Heart left ventricle (tissue), 16 donors: ENCODE data around the gene CIRBP. TPM values are rescaled to one million over a fixed set of nuclear protein-coding genes. Genes with fewer than 3 reads are reported as not detected.
A peak's percentile ranks its signal among the peaks of the same experiment; 100 is the strongest.

Source experiments
- ATAC-seq, 4 donors: fragments of 200-7000 bp; cut with Tn5 transposase; one replicate each; pipeline ENCODE4 v1.9.1; 2020 to 2022; ENCODE audit warnings: moderate library complexity in 4 of 4, mild to moderate bottlenecking in 3 of 4, moderate number of reproducible peaks in 1 of 4
- DNase-seq, 5 donors: peaks; one replicate each; pipeline ENCODE4 v3.0.0-alpha.2; 2020
- H3K27ac ChIP-seq, 12 donors: fragments of 200-600 bp; sonication (generic) in 4 of 12; one replicate each; pipeline versions ENCODE4 v1.5.0 to v1.8.0; 2016 to 2022; ENCODE audit warnings: mild to moderate bottlenecking in 2 of 12
- H3K27me3 ChIP-seq, 9 donors: fragments of 200-600 bp; sonication (generic) in 2 of 9; one replicate each; pipeline versions ENCODE4 v1.5.1 to v1.8.0; 2016 to 2022; ENCODE audit warnings: mild to moderate bottlenecking in 3 of 9
- H3K36me3 ChIP-seq, 9 donors: fragments of 200-600 bp; sonication (generic) in 2 of 9; one replicate each; pipeline versions ENCODE4 v1.5.0 to v1.8.0; 2018 to 2022; ENCODE audit warnings: mild to moderate bottlenecking in 2 of 9
- H3K4me1 ChIP-seq, 12 donors: fragments of 200-600 bp; sonication (generic) in 4 of 12; one replicate each; pipeline versions ENCODE4 v1.5.0 to v1.8.0; 2016 to 2022; ENCODE audit warnings: mild to moderate bottlenecking in 3 of 12
- H3K4me3 ChIP-seq, 12 donors: fragments of 200-600 bp; sonication (generic) in 4 of 12; one replicate each; pipeline versions ENCODE4 v1.5.0 to v1.8.0; 2017 to 2022; ENCODE audit warnings: mild to moderate bottlenecking in 9 of 12, moderate library complexity in 4 of 12
- H3K9me3 ChIP-seq, 12 donors: fragments of 200-600 bp; sonication (generic) in 4 of 12; one replicate each; pipeline versions ENCODE4 v1.5.0 to v1.8.0; 2016 to 2022; ENCODE audit warnings: mild to moderate bottlenecking in 1 of 12
- CTCF ChIP-seq, 12 donors: fragments of 200-600 bp; sonication (generic) in 4 of 12; IDR thresholded peaks; one replicate each; pipeline versions ENCODE4 v1.5.0 to v1.8.0; 2018 to 2022; ENCODE audit warnings: antibody characterized with exemption in 12 of 12, mild to moderate bottlenecking in 5 of 12
- POLR2A ChIP-seq, 2 donors: fragments of 450-650 bp; IDR thresholded peaks; one replicate each; pipeline ENCODE4 v1.6.1; 2017; ENCODE audit warnings: antibody characterized with exemption in 2 of 2, mild to moderate bottlenecking in 2 of 2, moderate library complexity in 2 of 2
- WGBS, 4 donors: extraction: QIAGEN DNeasy Blood & Tissue Kit in 2 of 4; methylation state at CpG; one replicate each; pipeline versions ENCODE4 v1.1.5 to v1.1.7; 2013 to 2018; 5-methylcytosine and 5-hydroxymethylcytosine counted together
- intact Hi-C, 10 donors: fragments of 100-400 bp; cut with DNase I; formaldehyde crosslinking; loops; one replicate each; pipeline versions ENCODE4 v1.11.1 to v1.14.2; 2022
- polyA plus RNA-seq, 2 donors: library from polyadenylated mRNA; stranded (reverse); fragments of 200-250 nt; gene quantifications; one replicate each; pipeline ENCODE4 v1.2.3, GENCODE V29; 2013
- total RNA-seq, 9 donors: library from RNA; depleted of rRNA in 2 of 9; stranded (reverse); fragments of >200 nt in 2 of 9; fragmentation: NEBNext Ultra II Directional in 3 of 9; extraction: Animal tissue kit (Norgen Biotek cat#: 25700) in 3 of 9; gene quantifications; one replicate each; pipeline versions ENCODE4 v1.1.0 to v1.2.4, GENCODE V29; 2016 to 2023
- donor health status: ischemic (EF 13 %, LVEDD 7.1; RV severe dilation, severe dysfunction).
- donor health status: healthy with polysubstance abuse.
- donor health status: DM: no; HTN: yes; CAD: no.
- donor health status: DM: no; HTN: no; CAD: no.
- donor health status: ischemic (EF 25% LVEDD 6.9; RV normal size, moderate dysfunction).
- donor health status: ischemic (EF 25% LVEDD 5.7; RV mildly dilated, moderate dysfunction).
- donor health status: healthy.
- donor health status: DM: yes; HTN: yes; CAD: no.
- donor health status: ischemic (EF 35%, LVEDD 5.7; RV mildly dilated, moderate dysfunction).
- donor health status: nonischemic (EF 11% LVEDD 7.7; RV severe dilation, severe dysfunction).
- donor health status: DM: yes; HTN: yes; CAD: no.
- donor health status: PGD.
- donor health status: ischemic (EF 29% LVEDD 5.4; RV normal size, mild dysfunction).
- donor health status: nonischemic (EF 23%, LVEDD 6.1; RV moderate dilation, normal function).

Gene CIRBP
- total and polyA plus RNA-seq, 11 donors: 149 to 425 (median 269) TPM

GRCh38 chr19:1258163-1258492 is 11.0 kb upstream of the CIRBP start:
- TF ChIP-seq POLR2A (IDR thresholded peaks at IDR 0.05): no peak
- TF ChIP-seq CTCF (IDR thresholded peaks at IDR 0.05): no peak
- intact Hi-C loops: no loop called here
- H3K4me3 ChIP-seq: peak overlapping the region in 3 of 12 donors; percentile 32 to 82 (median 78)
- H3K36me3 ChIP-seq: peaks cover 9 to 55% (median 49%) of the 10 kb centered on the region in 9 donors
- H3K9me3 ChIP-seq: no peaks in the 10 kb centered on the region
- ATAC-seq (no peak), DNase-seq (no peak)
- WGBS, 4 donors: 57 to 78% (median 65%) methylated on average over 7 to 8 of the region's 8 CpGs
- H3K4me1 ChIP-seq: peaks cover 30 to 95% (median 90%) of the 10 kb centered on the region in 12 donors
- peak overlapping the region; percentile 84 to 100 (median 98) for H3K27ac ChIP-seq
- H3K27me3 ChIP-seq: no peaks in the 10 kb centered on the region

GRCh38 chr19:1258707-1259205 is 10.4 kb upstream of the CIRBP start:
- intact Hi-C loops: no loop called here
- WGBS, 4 donors: 29 to 46% (median 34%) methylated on average over 15 of the region's 15 CpGs
- H3K9me3 ChIP-seq: no peaks in the 10 kb centered on the region
- H3K4me1 ChIP-seq: peaks cover 27 to 88% (median 84%) of the 10 kb centered on the region in 12 donors
- no peak for ATAC-seq
- no peak for DNase-seq
- H3K36me3 ChIP-seq: peaks cover 9 to 52% (median 46%) of the 10 kb centered on the region in 9 donors
- no peaks in the 10 kb centered on the region for H3K27me3 ChIP-seq
- H3K4me3 ChIP-seq: peak overlapping the region in 10 of 12 donors; percentile 3 to 82 (median 36)
- H3K27ac ChIP-seq: peak overlapping the region; percentile 84 to 100 (median 98)
- no peak for TF ChIP-seq POLR2A (IDR thresholded peaks at IDR 0.05)
- TF ChIP-seq CTCF (IDR thresholded peaks at IDR 0.05): no peak

- ATAC-seq: peak; percentile 29 to 68 (median 32)
- peaks cover 6 to 46% (median 40%) of the 10 kb centered on the region in 9 donors for H3K36me3 ChIP-seq
Observed at GRCh38 chr19:1259206-1259875, 9.8 kb upstream of the CIRBP start.

More at GRCh38 chr19:1259206-1259875, 9.8 kb upstream of the CIRBP start:
- TF ChIP-seq CTCF (IDR thresholded peaks at IDR 0.05) (no peak), POLR2A (IDR thresholded peaks at IDR 0.05) (peak in 1 of 2 donors; percentile 58)
- peak overlapping the region in 10 of 12 donors; percentile 3 to 82 (median 36) for H3K4me3 ChIP-seq
- intact Hi-C loops: no loop called here
- H3K27ac ChIP-seq: peak overlapping the region; percentile 84 to 100 (median 98)
- 16 to 28% (median 23%) methylated on average over 12 to 17 of the region's 17 CpGs for WGBS, 4 donors
- no peaks in the 10 kb centered on the region for H3K27me3 ChIP-seq
- no peaks in the 10 kb centered on the region for H3K9me3 ChIP-seq
- DNase-seq: peak; percentile 87 to 93 (median 89)
- H3K4me1 ChIP-seq: peaks cover 21 to 83% (median 78%) of the 10 kb centered on the region in 12 donors
